DMS79 (cell line): ENCODE data around the gene JAG2.

ENCODE experiments used
- DNase-seq: peaks from one replicate; lab custom pipeline; 2025; lab: John Stamatoyannopoulos, UW

The JAG2 gene

GRCh38 chr14:105091517-105092170 is 76.9 kb downstream of the JAG2 start:
- DNase-seq = peak; percentile 26

DNA sequence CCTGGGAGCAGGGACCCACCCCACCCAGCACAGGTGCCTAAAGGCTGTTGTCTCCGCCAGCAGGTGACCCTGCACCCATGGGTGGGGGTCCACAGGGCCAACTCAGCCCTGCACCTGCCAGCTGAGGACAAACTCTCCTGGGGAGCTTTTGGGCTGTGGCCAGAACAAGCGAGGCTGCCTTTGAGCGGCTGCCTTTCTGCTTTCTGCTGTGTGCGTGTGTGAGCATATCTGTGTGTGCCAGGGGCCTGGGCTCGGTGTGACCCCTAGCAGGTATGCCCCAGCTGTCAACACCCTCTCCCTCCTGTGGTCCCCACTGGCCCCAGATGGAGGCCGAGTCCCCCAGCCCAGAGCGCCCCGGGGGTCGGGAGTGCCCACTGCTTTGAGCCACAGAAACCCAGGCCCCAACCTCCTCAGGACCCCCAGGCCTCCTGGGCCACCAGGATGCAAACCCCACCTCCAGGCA is 77.5 kb downstream of the JAG2 start:
- no peak for DNase-seq
